Ascending aorta (tissue), 2 donors: ENCODE data around the gene JCAD. TPM values are rescaled to one million over a fixed set of nuclear protein-coding genes. Genes with fewer than 3 reads are reported as not detected.

Source experiments
- DNase-seq, 2 donors: peaks; one replicate each; pipeline ENCODE4 v3.0.0-alpha.2; 2019; ENCODE audit warnings: low spot score in 2 of 2
- H3K27ac ChIP-seq, 2 donors: fragments of 200-600 bp; sonication (generic); one replicate each; pipeline ENCODE4 v1.5.1; 2016 to 2017; ENCODE audit warnings: mild to moderate bottlenecking in 1 of 2
- H3K27me3 ChIP-seq: fragments of 200-600 bp; sonication (generic); one replicate; pipeline ENCODE4 v1.5.1; 2017
- H3K36me3 ChIP-seq, 2 donors: fragments of 200-600 bp; sonication (generic); one replicate each; pipeline ENCODE4 v1.5.1; 2016
- H3K4me1 ChIP-seq, 2 donors: fragments of 200-600 bp; sonication (generic); one replicate each; pipeline ENCODE4 v1.5.1; 2016 to 2017; ENCODE audit warnings: mild to moderate bottlenecking in 1 of 2
- H3K4me3 ChIP-seq, 2 donors: fragments of 200-600 bp; sonication (generic); one replicate each; pipeline ENCODE4 v1.5.1; 2016 to 2017; ENCODE audit warnings: mild to moderate bottlenecking in 1 of 2
- H3K9me3 ChIP-seq, 2 donors: fragments of 200-600 bp; sonication (generic); one replicate each; pipeline ENCODE4 v1.5.1; 2016
- CTCF ChIP-seq, 3 experiments: fragments of 200-600 bp in 2 of 3; fragments of 450-650 bp in 1 of 3; sonication (generic) in 2 of 3; IDR thresholded peaks; one replicate each; pipeline ENCODE4 v1.5.1; 2016 to 2019; ENCODE audit warnings: antibody characterized with exemption in 3 of 3, mild to moderate bottlenecking in 1 of 3, moderate library complexity in 1 of 3
- intact Hi-C: fragments of 100-400 bp; cut with DNase I; formaldehyde crosslinking; loops from one replicate; pipeline ENCODE4 v1.15.1; 2023
- total RNA-seq: library from RNA; depleted of rRNA; stranded (reverse); fragments of >200 nt; gene quantifications from one replicate; pipeline ENCODE4 v1.1.0, GENCODE V29; 2016

The JCAD gene
- total RNA-seq, 1 donor from 2014 or later, result 82.8 TPM

DNA sequence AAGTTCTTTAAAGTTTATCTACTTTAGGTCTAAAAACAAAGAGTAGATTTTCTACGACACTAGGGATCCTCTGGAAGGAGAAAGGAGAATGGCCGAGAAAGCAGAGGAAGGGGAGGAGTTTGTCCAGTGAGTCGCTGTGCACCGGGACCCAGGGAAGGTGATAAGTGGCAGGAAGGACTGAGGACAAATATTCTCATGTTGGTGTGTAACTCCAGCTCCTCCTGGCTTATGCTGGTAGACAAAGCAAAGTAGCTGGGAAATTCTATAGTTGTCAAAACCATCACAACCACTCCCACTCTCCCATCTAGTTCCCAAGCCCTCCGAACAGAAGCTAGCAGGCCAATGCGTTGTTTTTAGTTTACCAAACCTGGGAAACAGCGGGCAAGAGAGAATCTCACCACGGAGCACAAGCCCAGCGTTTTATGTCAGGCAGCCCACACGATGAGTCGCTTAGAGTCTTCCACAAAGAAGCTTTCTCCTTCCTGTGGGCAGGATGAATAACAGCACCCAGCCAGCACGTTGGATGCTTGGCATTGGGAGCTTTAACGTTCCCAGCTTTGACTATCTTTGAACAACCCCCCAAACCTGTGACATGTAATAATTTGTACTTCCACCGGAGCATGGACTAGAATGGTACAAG, 32.9 kb upstream of the JCAD start:
- no peak for DNase-seq
- H3K27me3 ChIP-seq, result no peaks in the 10 kb centered on the region
- H3K36me3 ChIP-seq, result no peaks in the 10 kb centered on the region
- no peak overlapping the region for H3K27ac ChIP-seq
- no peaks in the 10 kb centered on the region for H3K4me1 ChIP-seq
- no peak for TF ChIP-seq CTCF (IDR thresholded peaks at IDR 0.05)
- no peaks in the 10 kb centered on the region for H3K9me3 ChIP-seq
- H3K4me3 ChIP-seq, result no peak overlapping the region
- intact Hi-C loops, result no loop called here

- Histone ChIP-seq H3K27ac (no peak overlapping the region), H3K4me3 (no peak overlapping the region), H3K4me1 (no peaks in the 10 kb centered on the region), H3K9me3 (no peaks in the 10 kb centered on the region), H3K36me3 (no peaks in the 10 kb centered on the region), H3K27me3 (no peaks in the 10 kb centered on the region)
- no peak for TF ChIP-seq CTCF (IDR thresholded peaks at IDR 0.05)
- DNase-seq, result no peak
- intact Hi-C loops, result no loop called here
Observed at GRCh38 chr10:30091136-30091535, 31.8 kb upstream of the JCAD start.

GRCh38 chr10:30088178-30088577, 28.8 kb upstream of the JCAD start:
- H3K27ac ChIP-seq, result no peak overlapping the region
- TF ChIP-seq CTCF (IDR thresholded peaks at IDR 0.05), result no peak
- intact Hi-C loops, result no loop called here
- H3K4me1 ChIP-seq, result no peaks in the 10 kb centered on the region
- DNase-seq, result no peak
- H3K9me3 ChIP-seq, result no peaks in the 10 kb centered on the region
- H3K27me3 ChIP-seq, result no peaks in the 10 kb centered on the region
- H3K4me3 ChIP-seq, result no peak overlapping the region
- no peaks in the 10 kb centered on the region for H3K36me3 ChIP-seq

DNA sequence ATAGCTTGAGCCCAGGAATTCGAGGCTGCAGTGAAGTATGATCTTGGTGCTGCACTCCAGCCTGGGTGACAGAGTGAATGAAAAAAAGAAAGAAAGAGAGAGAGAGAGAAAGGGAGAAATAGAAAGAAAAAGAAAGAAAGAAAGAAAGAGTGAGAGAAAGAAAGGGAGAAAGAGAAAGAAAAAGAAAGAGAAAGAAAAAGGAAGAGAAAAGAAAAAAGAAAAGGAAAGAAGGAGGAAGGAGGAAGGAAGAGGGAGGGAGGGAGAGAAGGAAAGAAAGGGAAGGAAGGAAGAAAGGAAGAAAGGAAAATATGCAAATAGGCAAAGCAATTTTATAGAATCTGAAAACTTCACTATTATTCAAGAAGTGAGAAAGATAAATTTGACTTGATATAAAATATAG, 24.5 kb upstream of the JCAD start:
- H3K27me3 ChIP-seq, result no peaks in the 10 kb centered on the region
- H3K27ac ChIP-seq, result no peak overlapping the region
- no peaks in the 10 kb centered on the region for H3K36me3 ChIP-seq
- TF ChIP-seq CTCF (IDR thresholded peaks at IDR 0.05), result no peak
- H3K4me3 ChIP-seq, result no peak overlapping the region
- H3K4me1 ChIP-seq, result no peaks in the 10 kb centered on the region
- DNase-seq, result no peak
- intact Hi-C loops, result no loop called here
- no peaks in the 10 kb centered on the region for H3K9me3 ChIP-seq

DNA sequence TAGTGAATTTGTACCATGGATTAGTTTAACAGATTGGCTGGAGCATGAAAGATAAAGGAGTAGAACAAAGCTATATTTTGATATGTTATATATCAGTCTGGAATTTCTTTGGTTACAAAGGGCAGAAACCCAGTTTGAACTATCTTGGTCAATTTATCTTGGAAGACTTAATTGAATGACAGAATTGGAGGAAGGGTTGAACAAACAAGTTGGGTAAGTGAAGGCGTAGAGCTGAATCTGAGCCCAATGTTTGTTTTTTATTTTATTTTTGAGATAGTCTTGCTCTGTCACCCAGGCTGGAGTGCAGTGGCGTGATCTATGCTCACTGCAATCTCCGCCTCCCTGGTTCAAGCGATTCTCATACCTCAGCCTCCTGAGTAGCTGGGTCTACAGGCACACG, 21.8 kb upstream of the JCAD start:
- H3K27me3 ChIP-seq, result no peaks in the 10 kb centered on the region
- no peak overlapping the region for H3K4me3 ChIP-seq
- no peak overlapping the region for H3K27ac ChIP-seq
- no peaks in the 10 kb centered on the region for H3K36me3 ChIP-seq
- DNase-seq, result no peak
- TF ChIP-seq CTCF (IDR thresholded peaks at IDR 0.05), result no peak
- intact Hi-C loops, result no loop called here
- H3K4me1 ChIP-seq, result no peaks in the 10 kb centered on the region
- H3K9me3 ChIP-seq, result no peaks in the 10 kb centered on the region

DNA sequence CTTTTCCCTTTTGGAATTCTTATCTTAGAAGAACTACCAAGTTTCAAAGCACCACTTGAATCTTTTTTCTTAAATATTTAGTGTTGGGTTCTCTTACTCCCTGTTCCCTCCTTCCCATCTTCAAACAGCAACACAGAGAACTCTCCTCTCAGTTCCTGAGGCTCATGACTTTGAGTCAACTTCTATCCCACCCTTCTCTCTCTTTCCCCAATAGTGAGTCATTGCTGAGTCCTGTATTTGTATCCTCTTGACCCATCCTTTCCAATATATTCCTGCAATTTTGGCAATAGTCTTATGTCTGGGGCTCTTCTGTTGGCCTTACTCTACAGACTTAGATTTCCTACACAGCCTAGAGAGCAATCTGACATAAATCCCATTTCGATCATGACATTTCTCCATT, 20.8 kb upstream of the JCAD start:
- no peak overlapping the region for H3K27ac ChIP-seq
- H3K9me3 ChIP-seq, result no peaks in the 10 kb centered on the region
- H3K27me3 ChIP-seq, result no peaks in the 10 kb centered on the region
- no peak overlapping the region for H3K4me3 ChIP-seq
- no peaks in the 10 kb centered on the region for H3K4me1 ChIP-seq
- intact Hi-C loops, result no loop called here
- no peak for TF ChIP-seq CTCF (IDR thresholded peaks at IDR 0.05)
- no peaks in the 10 kb centered on the region for H3K36me3 ChIP-seq
- no peak for DNase-seq
